OCI-LY7 (cell line): Measurements from ENCODE around the gene CIDEA.

Source experiments
- EZH2phosphoT487 ChIP-seq: fragments of 200-600 bp; sonication (generic); IDR thresholded peaks from 2 replicates; pipeline ENCODE4 v1.6.1; 2018; ENCODE audit warnings: low read depth, borderline replicate concordance, mild to moderate bottlenecking, mixed run types, antibody characterized with exemption, low read length, moderate library complexity, mixed read lengths
- TF ChIP-seq, protein P1 (sequence below): fragments of 200-600 bp; sonication (generic); conservative IDR thresholded peaks from 2 replicates; pipeline ENCODE4 v1.5.1; 2014; ENCODE audit warnings: mild to moderate bottlenecking, antibody characterized with exemption, low read length, moderate library complexity, mixed read lengths

DNA sequence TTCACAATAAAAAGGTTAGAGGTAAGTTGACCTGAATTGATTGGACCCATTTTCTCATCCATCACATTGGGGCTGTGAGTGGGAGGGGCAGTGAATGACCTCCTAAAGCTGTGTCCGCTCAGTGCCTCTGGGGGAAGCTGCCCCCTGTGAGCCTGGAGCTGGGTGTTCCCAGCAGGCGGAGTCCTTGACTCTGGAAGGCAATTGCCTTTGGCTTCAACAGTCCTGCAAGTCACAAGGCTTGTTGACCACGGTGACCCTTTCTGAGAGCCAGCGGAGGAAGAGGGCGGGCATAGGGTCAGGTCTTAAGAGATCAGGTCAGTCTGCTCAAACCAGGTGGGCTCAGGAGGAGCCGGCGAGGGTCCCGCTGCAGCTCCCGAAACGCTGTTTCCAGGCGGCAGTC, 1.1 kb upstream of the CIDEA start:
- TF ChIP-seq, protein P1, sequence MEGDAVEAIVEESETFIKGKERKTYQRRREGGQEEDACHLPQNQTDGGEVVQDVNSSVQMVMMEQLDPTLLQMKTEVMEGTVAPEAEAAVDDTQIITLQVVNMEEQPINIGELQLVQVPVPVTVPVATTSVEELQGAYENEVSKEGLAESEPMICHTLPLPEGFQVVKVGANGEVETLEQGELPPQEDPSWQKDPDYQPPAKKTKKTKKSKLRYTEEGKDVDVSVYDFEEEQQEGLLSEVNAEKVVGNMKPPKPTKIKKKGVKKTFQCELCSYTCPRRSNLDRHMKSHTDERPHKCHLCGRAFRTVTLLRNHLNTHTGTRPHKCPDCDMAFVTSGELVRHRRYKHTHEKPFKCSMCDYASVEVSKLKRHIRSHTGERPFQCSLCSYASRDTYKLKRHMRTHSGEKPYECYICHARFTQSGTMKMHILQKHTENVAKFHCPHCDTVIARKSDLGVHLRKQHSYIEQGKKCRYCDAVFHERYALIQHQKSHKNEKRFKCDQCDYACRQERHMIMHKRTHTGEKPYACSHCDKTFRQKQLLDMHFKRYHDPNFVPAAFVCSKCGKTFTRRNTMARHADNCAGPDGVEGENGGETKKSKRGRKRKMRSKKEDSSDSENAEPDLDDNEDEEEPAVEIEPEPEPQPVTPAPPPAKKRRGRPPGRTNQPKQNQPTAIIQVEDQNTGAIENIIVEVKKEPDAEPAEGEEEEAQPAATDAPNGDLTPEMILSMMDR: no peak
- TF ChIP-seq EZH2phosphoT487: no peak
